DMS153 (cell line): ENCODE data around the gene SLC26A9.

ENCODE experiments used
- DNase-seq: peaks from one replicate; lab custom pipeline; 2025; lab: John Stamatoyannopoulos, UW

Gene SLC26A9

DNA sequence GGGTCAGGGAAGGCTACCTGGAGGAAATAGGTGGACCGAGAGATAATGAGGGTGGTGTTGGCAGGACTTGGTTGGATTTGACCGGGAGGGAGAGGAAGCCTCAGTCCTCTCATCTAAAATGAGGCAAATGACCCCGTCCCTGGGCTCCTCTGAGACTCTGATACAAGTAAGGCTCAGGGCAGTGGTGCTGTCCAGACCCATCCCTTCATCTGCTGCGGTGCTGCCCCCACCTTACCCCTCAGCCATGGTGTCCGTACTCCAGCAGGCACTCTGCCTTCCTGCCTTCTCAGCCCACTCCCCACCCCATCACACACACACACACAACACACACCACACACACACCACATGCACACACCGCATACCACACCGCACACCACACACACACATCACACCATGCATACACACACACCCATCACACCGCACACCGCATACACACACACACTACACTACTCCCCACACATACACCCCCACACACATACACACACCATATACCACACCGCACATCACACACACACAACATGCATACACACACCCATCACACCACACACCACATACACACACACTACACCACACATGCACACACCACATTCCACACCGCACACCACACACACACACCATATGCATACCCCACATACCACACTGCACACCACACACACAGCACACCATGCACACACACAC lies 29.4 kb upstream of the SLC26A9 start:
- no peak for DNase-seq

DNA sequence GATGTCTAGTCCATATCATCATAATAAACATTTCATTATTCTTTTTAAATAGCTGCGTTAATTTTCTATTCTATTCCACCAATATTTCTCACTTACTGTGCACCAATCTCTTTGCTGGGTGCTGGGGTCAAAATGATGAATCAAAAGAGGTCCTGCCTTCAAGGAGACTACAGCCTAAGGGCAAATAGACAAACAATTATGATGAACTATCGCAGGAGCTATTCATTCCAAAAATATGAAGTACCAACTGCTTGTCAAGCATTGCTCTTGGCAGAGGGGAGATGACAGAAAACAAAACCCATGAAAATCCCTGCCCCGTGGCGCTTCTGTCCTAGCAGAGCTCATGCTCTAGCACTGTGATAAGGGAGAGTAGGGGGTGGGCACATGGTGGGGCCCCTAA lies 28.8 kb upstream of the SLC26A9 start:
- DNase-seq: no peak

DNA sequence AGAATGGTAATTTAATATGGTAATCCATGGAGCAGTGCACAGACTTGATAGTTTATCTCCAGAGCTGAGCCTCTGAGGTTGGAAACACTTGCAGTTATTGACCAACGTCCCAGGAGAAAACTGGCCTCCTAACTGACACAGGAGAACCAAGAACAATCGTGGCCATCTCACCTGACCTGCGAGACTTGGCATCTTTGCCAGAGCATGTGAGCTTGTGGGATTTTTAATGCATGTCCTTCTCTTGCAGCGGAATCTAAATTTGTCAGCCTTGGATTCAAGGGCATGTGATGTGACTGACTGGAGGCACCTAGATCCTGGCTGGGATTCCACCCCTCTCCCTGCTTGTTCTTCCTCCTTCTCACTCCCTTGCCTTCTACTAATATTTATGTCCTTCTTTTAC lies 27.8 kb upstream of the SLC26A9 start:
- DNase-seq: no peak

DNA sequence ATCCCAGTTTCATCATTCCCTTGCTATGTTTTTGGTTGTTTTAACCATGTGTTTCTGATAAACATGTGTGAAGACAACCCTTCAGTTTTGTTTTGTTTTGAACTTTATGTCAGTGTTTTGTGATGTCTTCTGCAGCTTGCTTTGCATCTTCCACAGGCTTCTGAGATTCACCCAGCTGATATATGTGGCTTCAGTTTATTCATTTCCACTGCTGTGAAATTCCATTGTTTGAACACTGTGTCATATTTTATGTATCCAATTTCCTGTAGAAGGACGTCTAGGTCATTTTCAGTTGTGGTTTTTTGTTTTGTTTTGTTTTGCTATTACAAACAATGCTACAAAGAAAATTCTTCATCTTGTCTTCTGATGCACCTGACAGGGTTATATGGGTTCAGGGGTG lies 27.2 kb upstream of the SLC26A9 start:
- peak; percentile 68 for DNase-seq

DNA sequence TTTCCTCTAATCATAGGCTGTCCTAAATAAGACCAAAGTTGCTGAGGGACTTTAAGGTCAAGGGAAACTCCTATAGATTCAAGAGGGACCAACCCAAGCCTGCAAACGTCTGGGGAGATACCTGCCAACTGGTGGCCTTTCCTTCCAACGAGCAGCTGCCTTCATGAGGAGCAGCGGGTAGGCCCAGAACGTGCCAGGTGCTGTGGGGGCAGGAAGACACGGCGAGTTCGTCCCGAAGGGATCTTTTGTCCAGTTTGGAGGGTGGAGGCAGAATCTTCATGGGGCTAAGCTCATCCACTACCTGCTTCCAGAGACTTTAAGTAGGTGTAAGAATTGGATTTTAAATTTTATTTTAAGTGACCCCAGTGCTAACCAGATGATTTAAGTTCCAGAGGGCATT lies 26.0 kb upstream of the SLC26A9 start:
- no peak for DNase-seq

DNA sequence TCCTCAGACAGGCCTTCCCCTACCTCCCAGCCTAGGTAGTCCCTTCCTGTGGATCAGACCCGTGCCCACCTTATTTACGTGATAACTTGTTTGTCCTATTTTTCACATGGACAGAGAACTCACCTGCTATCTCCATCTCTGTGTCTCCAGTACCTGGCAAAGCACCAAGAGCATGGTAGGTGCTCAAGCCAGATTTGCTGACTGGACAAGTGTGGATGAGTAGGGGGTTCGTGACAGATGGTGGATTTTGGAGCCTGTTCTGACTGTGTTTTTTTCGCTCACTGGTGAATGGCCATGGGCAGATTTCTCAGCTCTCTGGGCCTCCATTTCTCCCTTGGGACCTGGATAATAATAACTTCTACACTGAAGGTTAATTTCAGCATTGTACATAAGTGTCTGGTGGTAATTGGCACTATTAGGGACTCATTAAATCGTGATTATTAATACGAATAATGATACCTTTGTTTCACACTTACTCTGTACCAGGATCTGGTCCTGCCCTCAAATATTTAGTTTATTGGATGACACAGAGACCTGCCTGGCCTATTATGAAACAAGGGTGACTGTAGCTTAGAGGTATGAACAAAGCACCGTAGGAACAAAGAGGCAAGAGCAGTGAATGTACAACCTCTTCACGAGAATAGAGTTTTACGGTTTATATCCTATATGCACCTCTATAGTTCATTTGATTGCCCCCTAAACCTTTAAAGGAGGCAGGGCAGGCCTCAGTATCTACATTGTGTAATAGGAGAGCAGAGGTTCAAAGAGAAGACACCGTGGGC lies 24.5 kb upstream of the SLC26A9 start:
- DNase-seq: peak; percentile 66

DNA sequence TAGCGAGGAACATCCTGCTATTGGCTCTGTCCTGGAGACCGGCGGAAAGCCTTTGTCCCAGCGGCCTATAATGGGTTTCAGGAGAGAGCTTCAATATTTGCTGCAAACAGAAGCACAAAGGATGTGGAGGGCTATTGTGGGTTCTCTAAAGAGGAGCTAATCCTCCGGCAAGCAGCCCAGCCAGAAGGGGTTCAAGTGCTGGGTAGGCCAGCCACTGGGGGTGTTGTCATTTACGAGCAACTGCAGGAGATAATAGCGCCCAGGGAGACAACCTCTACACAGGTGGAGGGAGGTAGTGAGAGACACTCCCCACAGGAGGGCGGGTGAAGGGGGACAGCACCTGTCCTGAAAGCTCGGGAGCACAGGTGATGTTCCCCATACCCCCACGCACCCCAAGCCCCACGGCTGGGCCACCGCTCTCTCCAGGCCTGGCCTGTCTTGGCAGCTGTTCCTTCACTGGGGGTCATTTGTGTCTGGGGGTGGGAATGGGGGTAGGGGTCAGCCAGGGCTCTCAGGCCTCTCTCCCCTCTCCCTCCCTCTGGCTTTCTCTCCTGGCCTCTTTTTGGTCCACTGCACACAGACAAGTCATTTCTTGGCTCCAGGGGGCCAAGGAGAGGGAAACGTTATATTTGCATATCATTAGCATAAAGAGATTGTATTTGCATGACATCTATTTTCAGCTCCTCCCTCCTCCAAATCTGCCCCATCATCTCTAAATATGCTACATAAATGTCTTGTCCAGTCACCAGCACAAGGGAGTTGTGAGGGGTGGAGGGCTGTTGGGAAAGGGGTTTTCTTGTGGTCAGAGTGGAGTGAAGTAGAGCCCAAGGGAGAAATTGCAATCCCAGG lies 22.0 kb upstream of the SLC26A9 start:
- peak; percentile 100 for DNase-seq

DNA sequence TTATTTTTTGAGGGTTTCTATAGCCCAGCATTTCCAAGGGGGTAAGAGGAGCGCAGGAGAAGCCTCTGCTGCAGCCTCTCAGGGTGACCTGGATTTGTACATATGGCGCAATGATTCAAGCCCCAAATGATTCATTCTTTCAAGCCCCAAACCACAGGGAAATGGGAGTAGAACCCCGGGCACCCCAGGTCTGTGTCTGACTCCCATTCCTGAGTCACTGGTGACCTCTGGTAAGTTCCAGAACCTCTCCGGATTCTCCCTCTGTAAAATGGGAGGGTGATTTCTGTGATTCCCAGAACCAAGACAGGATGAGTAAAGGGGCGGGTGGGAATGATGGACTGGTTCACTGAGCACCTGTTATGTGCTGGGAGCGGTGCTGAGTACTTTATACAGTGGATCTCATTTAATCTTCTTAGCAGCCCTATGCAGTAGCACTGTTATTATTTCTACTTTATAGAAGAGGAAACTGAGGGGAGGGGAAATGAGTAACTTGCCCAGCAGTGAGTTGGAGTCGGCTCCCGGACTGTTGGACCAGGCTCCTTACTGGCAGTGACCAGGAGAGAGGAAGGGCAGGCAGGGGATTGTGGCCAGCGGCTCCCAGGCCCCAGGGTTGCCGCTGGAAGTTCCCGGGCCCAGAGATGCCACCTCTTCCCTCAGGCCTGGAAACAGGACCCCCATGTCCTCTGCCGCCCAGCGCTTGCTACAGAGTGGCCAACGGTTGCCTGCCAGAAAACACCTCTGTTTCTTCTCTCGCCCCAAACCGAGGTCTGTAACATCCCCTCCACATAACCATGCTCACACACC lies 20.3 kb upstream of the SLC26A9 start:
- no peak for DNase-seq

DNA sequence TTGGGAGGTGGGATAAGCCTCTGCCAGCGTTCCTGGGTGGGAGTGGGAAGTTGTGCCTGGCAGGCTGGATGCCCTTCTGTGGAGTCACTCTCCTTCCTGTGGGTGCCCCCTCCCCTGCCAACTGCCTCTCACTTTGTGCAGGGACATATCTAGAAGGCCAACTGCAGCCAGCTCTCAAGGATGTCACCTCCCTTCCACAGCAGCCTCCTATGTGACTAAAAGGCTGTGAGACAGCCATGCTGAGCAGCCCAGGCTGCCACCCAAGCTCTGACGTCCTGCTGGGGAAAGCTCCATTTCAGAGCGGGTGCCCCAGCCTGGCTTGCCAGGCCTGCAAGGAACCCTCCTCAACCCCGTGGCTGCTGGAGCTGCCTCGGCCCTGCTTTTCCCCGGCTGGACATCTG lies 19.6 kb upstream of the SLC26A9 start:
- no peak for DNase-seq

DNA sequence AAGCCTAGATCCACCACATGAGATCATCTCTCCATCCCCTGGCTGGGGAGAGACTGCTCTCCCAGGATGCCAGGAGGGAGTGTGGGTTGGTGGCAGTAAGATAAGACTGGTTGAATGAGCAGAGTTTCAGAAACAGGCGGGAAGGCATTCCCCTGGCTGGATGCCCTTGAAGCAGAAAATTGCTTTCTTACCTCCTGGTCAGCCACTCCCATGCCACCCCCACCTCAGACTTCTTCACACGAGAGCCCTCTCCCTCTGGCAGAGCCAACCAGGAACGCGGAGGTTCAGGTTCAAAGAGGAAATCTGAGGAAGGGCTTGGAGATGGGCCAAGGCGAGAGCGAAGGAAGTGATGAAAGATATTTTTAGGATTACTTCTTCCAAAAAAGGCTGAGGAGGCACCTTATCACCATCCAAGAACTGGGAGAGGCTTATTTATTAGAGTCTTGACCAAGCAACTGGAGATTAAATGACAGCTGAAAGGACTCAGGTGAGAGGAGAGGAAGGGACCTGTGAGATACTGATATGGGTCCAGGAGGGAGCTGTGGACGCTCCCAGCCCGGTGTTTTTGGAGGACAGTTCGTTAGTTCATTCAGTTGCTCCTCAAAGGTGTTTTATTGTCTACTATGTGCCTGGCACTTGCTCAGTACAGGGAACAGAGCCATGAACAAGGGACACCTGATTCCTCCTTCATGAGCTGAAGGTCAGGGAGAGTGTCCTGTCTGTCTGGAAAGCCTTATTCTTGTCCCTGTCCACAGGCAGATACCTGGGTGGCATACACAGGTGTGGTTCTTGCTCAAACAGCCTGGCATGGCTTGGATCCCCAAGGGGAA lies 18.9 kb upstream of the SLC26A9 start:
- peak; percentile 75 for DNase-seq

DNA sequence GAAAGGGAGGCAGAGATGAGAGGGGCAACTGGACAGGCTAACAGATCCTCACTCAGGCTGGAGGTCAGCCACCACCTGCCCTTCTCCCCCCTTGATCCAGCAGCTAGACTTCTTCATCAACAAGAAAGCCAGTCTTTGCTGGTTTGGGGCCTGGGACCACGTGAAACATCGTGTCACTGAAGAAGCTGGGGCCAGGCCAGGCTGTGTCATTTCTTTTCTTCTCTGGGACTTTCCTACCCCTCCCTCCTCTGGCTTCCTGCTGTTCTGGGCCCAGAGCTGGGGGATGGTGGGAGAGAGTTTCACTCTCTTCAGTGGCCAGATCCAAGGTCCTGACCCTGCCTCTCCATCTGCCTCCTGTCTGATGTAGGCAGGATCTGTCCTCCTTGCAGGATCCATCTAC lies 18.1 kb upstream of the SLC26A9 start:
- no peak for DNase-seq

DNA sequence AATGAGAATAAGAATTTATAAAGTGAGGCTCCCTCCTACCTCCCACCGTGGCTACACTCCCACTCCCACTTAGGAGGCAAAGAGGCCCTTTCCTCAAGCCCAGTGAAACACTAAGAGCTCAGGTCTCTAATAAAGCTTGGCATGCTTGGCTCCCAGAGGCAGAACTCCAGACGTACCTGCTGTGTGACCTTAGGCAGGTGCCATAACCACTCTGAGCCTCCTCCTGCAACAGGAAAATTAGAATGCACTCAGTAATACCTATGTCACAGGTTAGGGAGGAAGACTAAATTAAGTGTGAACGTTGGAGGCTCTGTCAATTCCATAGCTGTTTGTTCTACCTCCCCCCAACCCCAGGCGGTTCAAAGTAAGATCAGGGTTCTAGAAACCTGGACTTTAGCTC lies 16.5 kb upstream of the SLC26A9 start:
- no peak for DNase-seq

DNA sequence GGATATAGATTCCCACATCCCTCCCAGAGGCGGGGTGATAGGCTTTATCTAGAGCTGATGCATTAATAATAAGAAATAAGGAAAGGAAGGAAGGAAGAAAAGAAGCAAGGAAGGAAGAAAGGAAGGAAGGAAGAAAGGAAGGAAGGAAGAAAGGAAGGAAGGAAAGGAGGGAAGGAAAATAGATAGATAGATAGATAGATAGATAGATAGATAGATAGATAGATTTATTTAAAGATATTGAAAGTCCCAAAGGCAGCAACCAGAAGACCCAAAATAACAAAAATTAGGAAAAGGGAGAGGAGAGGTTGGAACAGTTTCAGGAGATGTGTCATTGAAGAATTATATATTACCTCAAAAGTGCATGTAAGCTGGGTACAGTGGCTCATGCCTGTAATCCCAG lies 12.2 kb upstream of the SLC26A9 start:
- no peak for DNase-seq

DNA sequence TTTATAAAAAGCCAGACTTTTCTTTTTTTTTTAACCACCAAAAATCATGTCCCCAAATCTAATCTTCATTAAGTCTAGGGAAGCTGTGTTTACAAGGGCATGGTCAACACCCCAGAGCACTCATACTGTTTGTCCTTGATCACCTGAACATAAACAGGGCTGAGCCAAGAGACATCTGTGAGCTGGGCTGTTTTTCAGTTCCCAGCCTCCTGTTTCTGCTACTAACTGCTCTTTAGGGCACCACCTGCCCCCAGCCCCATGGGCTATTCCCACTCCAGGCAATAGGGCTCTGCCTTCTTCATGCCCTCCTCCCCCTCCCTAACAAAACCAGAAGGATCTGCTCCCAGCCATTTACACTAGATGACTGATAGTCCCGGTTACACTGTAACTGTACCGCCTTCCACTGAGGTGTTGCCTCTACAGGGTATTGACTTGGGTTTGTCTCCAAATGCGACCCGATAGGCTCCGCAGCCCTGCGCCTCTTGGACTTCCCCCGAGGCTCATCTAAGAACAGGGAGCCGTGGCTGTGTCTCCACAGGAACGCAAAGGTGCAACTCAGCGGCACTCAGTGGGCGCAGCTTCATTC lies 11.7 kb upstream of the SLC26A9 start:
- peak; percentile 76 for DNase-seq

DNA sequence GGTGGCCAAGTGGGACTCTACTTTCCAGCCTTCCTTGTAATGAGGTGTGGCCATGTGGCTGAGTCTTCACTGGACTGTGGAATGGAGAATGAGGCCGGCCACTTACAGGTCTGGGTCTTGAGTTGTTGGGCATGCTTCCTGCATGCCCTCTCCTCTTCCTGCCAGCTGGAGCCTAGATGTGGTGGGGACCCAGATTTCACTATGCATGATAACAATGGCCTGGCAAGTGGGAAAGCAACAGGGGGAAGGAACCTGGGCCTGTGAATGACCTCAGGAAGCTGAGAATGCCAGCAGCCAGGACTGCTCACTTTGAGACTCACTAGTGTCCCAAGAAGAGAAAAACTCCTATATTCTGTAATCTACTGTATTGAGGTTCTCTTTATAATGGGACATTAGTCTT lies 8.5 kb upstream of the SLC26A9 start:
- DNase-seq: no peak

DNA sequence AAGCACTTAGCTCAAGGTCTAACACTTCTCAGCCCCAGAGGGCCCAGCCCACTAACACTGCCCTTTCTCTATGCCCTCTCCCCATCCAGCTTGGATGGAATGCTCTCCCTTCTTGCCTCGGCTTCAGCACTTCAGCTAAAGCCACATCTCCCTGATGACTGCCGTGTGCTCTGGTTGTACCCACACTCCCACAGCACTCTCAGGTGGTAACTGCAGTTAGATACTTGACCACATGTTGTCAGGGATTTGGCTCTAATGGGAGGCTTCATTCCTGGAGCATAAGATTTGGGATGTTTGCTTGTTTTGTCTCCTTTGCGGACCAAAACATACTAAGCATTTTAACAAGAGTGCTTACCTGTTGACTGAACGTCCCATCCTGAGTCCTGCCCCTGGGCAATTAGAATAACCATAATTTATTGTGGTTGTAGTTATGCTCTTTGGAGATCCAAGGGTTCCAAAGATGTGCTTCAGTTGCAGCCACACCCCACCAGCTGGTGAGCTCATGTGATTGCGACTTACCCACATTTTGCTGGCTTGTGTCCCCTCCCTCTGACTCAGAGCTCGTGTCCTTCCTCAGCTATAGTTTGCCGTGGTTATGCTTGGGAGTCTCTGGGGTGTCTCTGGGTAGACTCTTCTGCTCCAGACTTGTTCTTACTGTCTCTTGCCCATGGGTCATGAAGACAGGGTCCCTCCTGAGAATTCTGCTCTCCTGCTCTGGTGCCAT lies 7.7 kb upstream of the SLC26A9 start:
- no peak for DNase-seq

DNA sequence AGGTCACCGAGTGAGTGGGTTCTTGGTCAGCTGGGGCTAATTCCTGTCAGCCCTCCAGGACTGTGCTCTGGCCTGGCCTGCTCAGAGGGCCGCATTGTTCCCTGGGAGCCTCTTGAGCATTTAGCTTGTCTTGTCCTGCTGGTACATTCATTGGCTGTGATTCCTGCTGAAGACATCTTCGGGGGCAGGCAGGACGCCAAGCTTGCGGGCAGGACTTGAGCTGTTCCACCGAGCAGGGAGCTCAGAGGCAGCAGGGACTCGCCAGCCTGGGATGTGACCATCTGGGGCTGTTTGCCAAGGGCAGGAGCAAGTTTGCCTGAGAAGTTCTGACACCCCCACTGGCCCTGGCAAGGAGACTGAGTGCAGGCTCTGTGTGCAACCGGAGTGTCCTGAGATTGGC lies 7.0 kb upstream of the SLC26A9 start:
- no peak for DNase-seq

DNA sequence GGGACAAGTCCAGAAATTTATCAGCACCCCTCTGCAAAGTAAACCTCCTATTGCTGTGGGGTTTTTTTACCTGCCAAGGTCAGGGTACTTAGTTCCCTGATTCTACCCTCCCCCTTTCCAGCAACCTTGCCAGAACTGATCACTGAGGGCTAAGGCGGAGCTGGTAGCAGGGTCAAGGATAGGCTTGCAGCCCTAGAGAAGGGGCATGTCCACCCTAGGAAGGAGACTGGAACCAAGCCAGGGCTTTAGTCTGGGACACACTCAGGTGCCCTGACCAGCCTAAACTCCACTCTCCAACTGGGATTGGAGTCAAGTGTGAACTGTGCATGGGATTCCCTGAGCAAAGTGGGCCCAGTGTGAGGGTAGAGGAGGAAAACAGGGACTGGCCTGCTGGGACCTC lies 6.5 kb upstream of the SLC26A9 start:
- DNase-seq: no peak

DNA sequence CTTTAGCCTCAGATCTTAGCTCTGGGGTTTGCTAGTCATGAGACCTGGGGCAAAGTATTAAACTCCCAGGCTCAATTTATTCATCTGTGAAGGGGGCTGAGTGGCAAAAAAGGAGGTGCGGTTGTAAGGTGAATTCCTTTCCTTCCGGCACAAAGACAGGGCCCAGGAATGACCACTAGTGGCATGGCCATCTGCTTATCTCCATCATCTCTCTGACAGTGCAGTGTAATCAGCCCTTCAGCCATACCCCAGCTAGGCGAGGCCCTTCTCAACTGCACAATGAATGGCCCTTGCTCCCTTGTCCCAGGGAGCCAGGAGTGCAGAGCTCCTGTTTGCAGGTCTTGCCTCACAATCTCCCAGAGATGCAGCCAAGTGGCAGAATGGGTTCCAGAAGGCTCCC lies 5.6 kb upstream of the SLC26A9 start:
- no peak for DNase-seq

DNA sequence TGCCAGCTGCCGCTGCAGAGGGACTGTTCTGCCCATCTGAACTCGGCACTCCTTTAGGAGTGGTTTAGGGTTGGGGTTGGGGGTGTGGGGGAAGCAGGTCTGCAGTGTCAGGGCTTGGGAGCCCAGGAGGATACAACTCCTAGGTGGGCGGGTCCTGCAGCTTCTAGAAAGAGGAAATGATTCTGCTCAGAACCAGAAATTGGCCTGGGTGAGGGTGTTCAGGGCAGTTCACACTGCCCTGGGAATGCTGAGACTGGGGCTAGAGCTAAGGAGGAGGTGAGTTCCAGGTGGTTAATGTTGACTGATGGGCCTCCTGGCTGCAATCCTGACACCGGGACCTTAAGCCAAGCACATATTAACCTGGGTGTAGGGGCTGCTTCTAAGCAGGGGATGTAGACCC lies 4.8 kb upstream of the SLC26A9 start:
- DNase-seq: no peak
